GM12891 (cell line): ENCODE data around the gene HLA-C.

ENCODE experiments used
- POLR2A ChIP-seq: IDR thresholded peaks from 2 replicates; pipeline ENCODE4 v1.6.1; 2011; ENCODE audit warnings: low read depth, low read length, control low read depth
- POLR2AphosphoS5 ChIP-seq: IDR thresholded peaks from 2 replicates; pipeline ENCODE4 v1.6.1; 2011; ENCODE audit warnings: low read depth, low read length, control low read depth
- POU2F2 ChIP-seq: IDR thresholded peaks from 2 replicates; pipeline ENCODE4 v1.6.1; 2011; ENCODE audit warnings: low read depth, mild to moderate bottlenecking, control low read depth, low read length, moderate library complexity
- SPI1 ChIP-seq: IDR thresholded peaks from 2 replicates; pipeline ENCODE4 v1.6.1; 2011; ENCODE audit warnings: low read depth, low read length, control low read depth
- TAF1 ChIP-seq: IDR thresholded peaks from 2 replicates; pipeline ENCODE4 v1.6.1; 2011; ENCODE audit warnings: low read depth, low read length, control low read depth

GRCh38 chr6:31266567-31267360 lies 5.1 kb downstream of the HLA-C start:
- TF ChIP-seq POLR2AphosphoS5 (peak; percentile 76; the same call in 1 of the 2 replicates), POLR2A (no peak; the same call in 1 of the 2 replicates), TAF1 (no peak), SPI1 (no peak), POU2F2 (no peak)
